Measurements from ENCODE around the gene ZNF462.

Gene ZNF462

DNA sequence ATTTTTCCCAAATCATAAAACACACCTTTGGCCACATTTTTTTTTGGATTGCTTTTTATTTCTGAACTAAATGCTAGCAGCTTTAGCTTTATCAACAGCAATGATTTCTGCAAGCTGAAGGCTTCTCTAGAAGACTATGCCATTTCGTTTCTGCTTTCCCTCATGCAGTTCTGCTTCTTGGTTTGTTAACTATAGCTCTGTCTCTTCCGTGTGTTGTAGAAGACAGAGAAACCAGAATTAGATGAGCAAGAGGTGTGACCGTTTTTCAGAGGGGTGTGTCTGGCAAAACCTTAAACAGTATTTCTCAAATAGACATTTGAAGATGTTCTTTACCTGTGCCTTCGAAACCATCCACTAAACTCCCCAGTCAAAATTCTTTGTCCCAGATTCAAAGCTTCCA, 131.5 kb downstream of the ZNF462 start:
- H3K4me1 ChIP-seq (ENCODE audit: control extremely low read depth in 1 of 4, control insufficient read depth in 4 of 4, insufficient read depth in 4 of 4, low read length in 3 of 4): no peaks in the 10 kb centered on the region
- peaks cover 0 to 2% (median 0%) of the 10 kb centered on the region in 5 experiments for H3K9me3 ChIP-seq (ENCODE audit: control extremely low read depth in 1 of 5, control insufficient read depth in 4 of 5, insufficient read depth in 2 of 5, low read depth in 1 of 5, low read length in 4 of 5)
- ChIA-PET CTCF (no interaction called here), POLR2A (no interaction called here)
- H3K27me3 ChIP-seq (replicated peaks in 2 of 5; ENCODE audit: control insufficient read depth in 4 of 5, insufficient read depth in 5 of 5, low read length in 4 of 5): no peaks in the 10 kb centered on the region
- H3K36me3 ChIP-seq (ENCODE audit: control insufficient read depth in 4 of 4, insufficient read depth in 4 of 4, low read length in 3 of 4): peaks cover 0 to 14% (median 0%) of the 10 kb centered on the region in 4 experiments
- H3K4me3 ChIP-seq (ENCODE audit: control insufficient read depth in 1 of 7, extremely low read depth in 1 of 7, insufficient read depth in 4 of 7, low read depth in 2 of 7, low read length in 6 of 7): no peak overlapping the region
- no peak for DNase-seq
- H3K27ac ChIP-seq (ENCODE audit: insufficient read depth in 1 of 2, low read depth in 1 of 2, low read length in 2 of 2, poor library complexity in 1 of 2, severe bottlenecking in 2 of 2): no peak overlapping the region
- WGBS (ENCODE audit: insufficient coverage): 96% methylated on average over 2 of the region's 4 CpGs

DNA sequence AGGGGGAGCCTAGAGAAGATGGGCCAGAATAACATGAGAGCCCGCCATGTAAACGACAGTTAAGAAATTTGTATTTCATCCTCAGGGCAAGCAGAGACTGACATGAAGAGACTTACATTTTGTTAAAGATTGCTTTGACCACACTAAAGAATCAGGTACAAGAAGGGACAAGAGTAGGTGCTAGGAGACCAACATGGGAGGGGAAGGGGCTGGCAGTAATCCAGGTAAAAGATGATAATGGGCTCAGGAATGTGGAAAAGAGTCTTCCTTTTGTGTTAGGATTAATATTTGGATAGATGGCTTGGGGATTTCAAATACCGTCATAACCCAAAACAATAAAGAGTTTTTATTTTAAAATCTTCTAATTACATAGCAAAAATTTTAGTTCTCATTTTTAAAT, 137.3 kb downstream of the ZNF462 start:
- H3K36me3 ChIP-seq (ENCODE audit: control insufficient read depth in 4 of 4, insufficient read depth in 4 of 4, low read length in 3 of 4): peaks cover 0 to 21% (median 4%) of the 10 kb centered on the region in 4 experiments
- H3K27ac ChIP-seq (ENCODE audit: insufficient read depth in 1 of 2, low read depth in 1 of 2, low read length in 2 of 2, poor library complexity in 1 of 2, severe bottlenecking in 2 of 2): no peak overlapping the region
- DNase-seq: no peak
- ChIA-PET POLR2A (no interaction called here), CTCF (no interaction called here)
- no peaks in the 10 kb centered on the region for H3K9me3 ChIP-seq (ENCODE audit: control extremely low read depth in 1 of 5, control insufficient read depth in 4 of 5, insufficient read depth in 2 of 5, low read depth in 1 of 5, low read length in 4 of 5)
- no peak overlapping the region for H3K4me3 ChIP-seq (ENCODE audit: control insufficient read depth in 1 of 7, extremely low read depth in 1 of 7, insufficient read depth in 4 of 7, low read depth in 2 of 7, low read length in 6 of 7)
- no peaks in the 10 kb centered on the region for H3K27me3 ChIP-seq (replicated peaks in 2 of 5; ENCODE audit: control insufficient read depth in 4 of 5, insufficient read depth in 5 of 5, low read length in 4 of 5)
- WGBS (ENCODE audit: insufficient coverage): 90% methylated on average over 2 of the region's 3 CpGs
- peaks cover 0 to 3% (median 0%) of the 10 kb centered on the region in 4 experiments for H3K4me1 ChIP-seq (ENCODE audit: control extremely low read depth in 1 of 4, control insufficient read depth in 4 of 4, insufficient read depth in 4 of 4, low read length in 3 of 4)

DNA sequence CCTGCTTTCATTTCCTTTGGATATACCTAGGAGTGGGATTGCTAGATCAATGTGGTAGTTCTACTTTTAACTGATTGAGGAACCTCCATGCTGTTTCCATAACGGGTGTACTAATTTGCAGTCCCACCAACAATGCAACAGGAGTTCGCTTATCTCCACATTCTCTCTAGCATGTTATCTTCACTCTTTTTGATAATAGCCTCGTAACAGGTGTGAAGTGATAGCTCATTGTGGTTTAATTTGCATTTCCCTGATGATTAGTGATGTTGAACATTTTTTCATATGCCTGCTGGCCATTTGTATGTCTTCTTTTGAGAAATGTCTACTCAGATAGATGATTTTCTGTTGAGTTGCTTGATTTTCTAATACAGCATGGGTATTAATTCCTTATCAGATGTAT, 142.2 kb downstream of the ZNF462 start:
- H3K36me3 ChIP-seq (ENCODE audit: control insufficient read depth in 4 of 4, insufficient read depth in 4 of 4, low read length in 3 of 4): peaks cover 0 to 44% (median 7%) of the 10 kb centered on the region in 4 experiments

DNA sequence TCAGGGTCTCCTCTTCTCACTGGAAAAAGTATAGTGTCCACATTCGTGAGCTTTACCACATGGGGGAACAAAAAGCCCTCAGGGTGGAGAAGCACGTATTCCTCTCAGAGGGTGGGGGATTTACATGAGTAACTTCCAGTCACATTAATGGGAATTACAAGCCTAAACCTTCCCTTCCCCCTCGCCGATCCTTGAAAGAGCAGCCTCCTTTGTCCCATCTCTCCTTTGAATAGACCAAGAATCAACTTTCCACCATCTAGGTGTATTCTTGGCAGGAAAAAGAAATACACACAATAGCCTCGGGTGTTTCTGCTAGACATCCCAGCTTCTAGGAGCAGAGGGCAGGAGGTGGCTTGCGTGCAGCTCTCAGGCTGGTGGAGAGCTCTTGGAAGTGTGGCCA, 144.4 kb downstream of the ZNF462 start:
- Histone ChIP-seq H3K27ac (ENCODE audit: insufficient read depth in 1 of 2, low read depth in 1 of 2, low read length in 2 of 2, poor library complexity in 1 of 2, severe bottlenecking in 2 of 2) (no peak overlapping the region), H3K4me1 (ENCODE audit: control extremely low read depth in 1 of 4, control insufficient read depth in 4 of 4, insufficient read depth in 4 of 4, low read length in 3 of 4) (no peaks in the 10 kb centered on the region), H3K9me3 (ENCODE audit: control extremely low read depth in 1 of 5, control insufficient read depth in 4 of 5, insufficient read depth in 2 of 5, low read depth in 1 of 5, low read length in 4 of 5) (peaks cover 0 to 8% (median 4%) of the 10 kb centered on the region in 5 experiments), H3K4me3 (ENCODE audit: control insufficient read depth in 1 of 7, extremely low read depth in 1 of 7, insufficient read depth in 4 of 7, low read depth in 2 of 7, low read length in 6 of 7) (no peak overlapping the region), H3K27me3 (replicated peaks in 2 of 5; ENCODE audit: control insufficient read depth in 4 of 5, insufficient read depth in 5 of 5, low read length in 4 of 5) (no peaks in the 10 kb centered on the region), H3K36me3 (ENCODE audit: control insufficient read depth in 4 of 4, insufficient read depth in 4 of 4, low read length in 3 of 4) (peaks cover 0 to 59% (median 7%) of the 10 kb centered on the region in 4 experiments)
- ChIA-PET POLR2A (no interaction called here), CTCF (no interaction called here)
- 94% methylated on average over 4 of the region's 6 CpGs for WGBS (ENCODE audit: insufficient coverage)
- no peak for DNase-seq

More for the DNA sequence above, 142.2 kb downstream of the ZNF462 start:
- peaks cover 0 to 2% (median 0%) of the 10 kb centered on the region in 5 experiments for H3K9me3 ChIP-seq (ENCODE audit: control extremely low read depth in 1 of 5, control insufficient read depth in 4 of 5, insufficient read depth in 2 of 5, low read depth in 1 of 5, low read length in 4 of 5)
- H3K27me3 ChIP-seq (replicated peaks in 2 of 5; ENCODE audit: control insufficient read depth in 4 of 5, insufficient read depth in 5 of 5, low read length in 4 of 5): no peaks in the 10 kb centered on the region
- H3K27ac ChIP-seq (ENCODE audit: insufficient read depth in 1 of 2, low read depth in 1 of 2, low read length in 2 of 2, poor library complexity in 1 of 2, severe bottlenecking in 2 of 2): no peak overlapping the region
- H3K4me1 ChIP-seq (ENCODE audit: control extremely low read depth in 1 of 4, control insufficient read depth in 4 of 4, insufficient read depth in 4 of 4, low read length in 3 of 4): peaks cover 0 to 3% (median 0%) of the 10 kb centered on the region in 4 experiments
- ChIA-PET POLR2A (no interaction called here), CTCF (no interaction called here)
- 93% methylated on average over 2 of the region's 3 CpGs for WGBS (ENCODE audit: insufficient coverage)
- no peak for DNase-seq
- H3K4me3 ChIP-seq (ENCODE audit: control insufficient read depth in 1 of 7, extremely low read depth in 1 of 7, insufficient read depth in 4 of 7, low read depth in 2 of 7, low read length in 6 of 7): no peak overlapping the region

DNA sequence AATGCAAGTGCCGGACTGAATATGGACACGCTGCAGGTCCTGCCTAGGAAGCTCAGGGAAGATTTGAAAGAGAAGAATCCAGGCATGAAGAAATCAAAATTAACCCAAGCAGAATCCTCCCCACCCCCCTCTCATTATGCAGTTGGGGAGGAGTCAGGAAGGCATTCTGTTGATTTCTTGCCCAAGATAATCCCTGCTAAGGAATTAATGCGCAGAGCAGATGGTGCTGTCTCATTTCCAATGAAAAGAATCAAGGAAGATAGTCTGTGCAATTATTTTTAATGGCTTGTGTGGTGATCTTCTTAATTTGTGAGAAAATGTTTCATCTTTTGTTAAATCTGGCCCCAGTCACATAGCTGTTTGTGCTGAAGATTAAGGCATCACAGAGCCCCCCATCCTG, 145.0 kb downstream of the ZNF462 start:
- ChIA-PET CTCF (no interaction called here), POLR2A (no interaction called here)
- no peaks in the 10 kb centered on the region for H3K27me3 ChIP-seq (replicated peaks in 2 of 5; ENCODE audit: control insufficient read depth in 4 of 5, insufficient read depth in 5 of 5, low read length in 4 of 5)
- peaks cover 0 to 59% (median 7%) of the 10 kb centered on the region in 4 experiments for H3K36me3 ChIP-seq (ENCODE audit: control insufficient read depth in 4 of 4, insufficient read depth in 4 of 4, low read length in 3 of 4)
- H3K4me3 ChIP-seq (ENCODE audit: control insufficient read depth in 1 of 7, extremely low read depth in 1 of 7, insufficient read depth in 4 of 7, low read depth in 2 of 7, low read length in 6 of 7): no peak overlapping the region
- DNase-seq: no peak
- WGBS (ENCODE audit: insufficient coverage): 97% methylated on average over 3 of the region's 3 CpGs
- H3K27ac ChIP-seq (ENCODE audit: insufficient read depth in 1 of 2, low read depth in 1 of 2, low read length in 2 of 2, poor library complexity in 1 of 2, severe bottlenecking in 2 of 2): no peak overlapping the region
- H3K9me3 ChIP-seq (ENCODE audit: control extremely low read depth in 1 of 5, control insufficient read depth in 4 of 5, insufficient read depth in 2 of 5, low read depth in 1 of 5, low read length in 4 of 5): peaks cover 0 to 8% (median 4%) of the 10 kb centered on the region in 5 experiments
- H3K4me1 ChIP-seq (ENCODE audit: control extremely low read depth in 1 of 4, control insufficient read depth in 4 of 4, insufficient read depth in 4 of 4, low read length in 3 of 4): no peaks in the 10 kb centered on the region

DNA sequence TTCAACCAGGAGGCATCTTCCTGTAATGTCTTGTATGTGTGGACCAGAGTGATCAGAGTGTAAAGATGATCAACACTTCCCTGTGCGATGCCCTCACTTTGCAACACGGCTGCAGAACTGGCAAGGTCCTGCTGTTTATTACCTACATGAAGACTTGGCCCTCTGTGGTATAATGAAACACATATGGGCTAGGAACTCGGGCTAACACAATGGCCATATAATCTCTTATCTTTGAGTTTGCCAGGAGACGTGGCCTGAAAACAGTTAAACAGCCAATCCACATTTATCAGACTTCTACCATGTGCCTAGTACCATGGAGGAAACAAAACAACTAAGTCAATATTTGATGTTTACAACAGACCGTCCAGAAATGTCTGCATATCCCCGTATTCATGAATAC, 145.5 kb downstream of the ZNF462 start:
- Histone ChIP-seq H3K27ac (ENCODE audit: insufficient read depth in 1 of 2, low read depth in 1 of 2, low read length in 2 of 2, poor library complexity in 1 of 2, severe bottlenecking in 2 of 2) (no peak overlapping the region), H3K27me3 (replicated peaks in 2 of 5; ENCODE audit: control insufficient read depth in 4 of 5, insufficient read depth in 5 of 5, low read length in 4 of 5) (no peaks in the 10 kb centered on the region), H3K36me3 (ENCODE audit: control insufficient read depth in 4 of 4, insufficient read depth in 4 of 4, low read length in 3 of 4) (peaks cover 0 to 56% (median 6%) of the 10 kb centered on the region in 4 experiments), H3K4me3 (ENCODE audit: control insufficient read depth in 1 of 7, extremely low read depth in 1 of 7, insufficient read depth in 4 of 7, low read depth in 2 of 7, low read length in 6 of 7) (no peak overlapping the region), H3K9me3 (ENCODE audit: control extremely low read depth in 1 of 5, control insufficient read depth in 4 of 5, insufficient read depth in 2 of 5, low read depth in 1 of 5, low read length in 4 of 5) (peaks cover 0 to 8% (median 4%) of the 10 kb centered on the region in 5 experiments), H3K4me1 (ENCODE audit: control extremely low read depth in 1 of 4, control insufficient read depth in 4 of 4, insufficient read depth in 4 of 4, low read length in 3 of 4) (no peaks in the 10 kb centered on the region)
- 98% methylated on average over 4 of the region's 6 CpGs for WGBS (ENCODE audit: insufficient coverage)
- POLR2A ChIA-PET: no interaction called here
- DNase-seq: no peak
- CTCF ChIA-PET: no interaction called here

DNA sequence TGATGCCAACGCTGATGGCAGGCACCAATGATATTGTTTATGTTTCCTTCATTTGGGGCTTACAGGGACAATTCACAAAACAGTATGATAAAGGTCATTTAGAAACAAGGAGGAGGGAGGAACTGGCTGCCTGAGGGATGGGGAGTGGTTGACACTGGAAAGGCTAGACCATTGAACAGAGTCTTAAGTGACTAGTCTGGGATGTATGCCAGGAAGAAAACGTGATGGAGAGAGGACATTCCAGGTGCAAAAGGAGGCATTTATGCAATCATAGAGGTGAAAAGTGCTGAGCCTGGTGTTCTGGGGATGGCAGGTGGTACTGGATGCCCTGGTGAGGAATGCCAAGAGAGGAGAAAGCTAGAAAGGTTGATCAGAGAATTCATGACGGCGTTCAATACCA, 153.4 kb downstream of the ZNF462 start:
- ChIA-PET CTCF (no interaction called here), POLR2A (no interaction called here)
- DNase-seq: no peak
- Histone ChIP-seq H3K36me3 (ENCODE audit: control insufficient read depth in 4 of 4, insufficient read depth in 4 of 4, low read length in 3 of 4) (peaks cover 0 to 7% (median 0%) of the 10 kb centered on the region in 4 experiments), H3K4me3 (ENCODE audit: control insufficient read depth in 1 of 7, extremely low read depth in 1 of 7, insufficient read depth in 4 of 7, low read depth in 2 of 7, low read length in 6 of 7) (no peak overlapping the region), H3K4me1 (ENCODE audit: control extremely low read depth in 1 of 4, control insufficient read depth in 4 of 4, insufficient read depth in 4 of 4, low read length in 3 of 4) (no peaks in the 10 kb centered on the region), H3K27ac (ENCODE audit: insufficient read depth in 1 of 2, low read depth in 1 of 2, low read length in 2 of 2, poor library complexity in 1 of 2, severe bottlenecking in 2 of 2) (no peak overlapping the region), H3K27me3 (replicated peaks in 2 of 5; ENCODE audit: control insufficient read depth in 4 of 5, insufficient read depth in 5 of 5, low read length in 4 of 5) (no peaks in the 10 kb centered on the region), H3K9me3 (ENCODE audit: control extremely low read depth in 1 of 5, control insufficient read depth in 4 of 5, insufficient read depth in 2 of 5, low read depth in 1 of 5, low read length in 4 of 5) (peaks cover 0 to 12% (median 3%) of the 10 kb centered on the region in 5 experiments)
- 100% methylated on average over 4 of the region's 4 CpGs for WGBS (ENCODE audit: insufficient coverage)

Measured in common myeloid progenitor, CD34-positive (primary cell).